Measurements from ENCODE around the gene PCGF3.
"Not testable (repeated sequence)": the region's sequence is repeated elsewhere in the genome, so short reads cannot be mapped to it uniquely, and the experiment has no call there.

Gene PCGF3

DNA sequence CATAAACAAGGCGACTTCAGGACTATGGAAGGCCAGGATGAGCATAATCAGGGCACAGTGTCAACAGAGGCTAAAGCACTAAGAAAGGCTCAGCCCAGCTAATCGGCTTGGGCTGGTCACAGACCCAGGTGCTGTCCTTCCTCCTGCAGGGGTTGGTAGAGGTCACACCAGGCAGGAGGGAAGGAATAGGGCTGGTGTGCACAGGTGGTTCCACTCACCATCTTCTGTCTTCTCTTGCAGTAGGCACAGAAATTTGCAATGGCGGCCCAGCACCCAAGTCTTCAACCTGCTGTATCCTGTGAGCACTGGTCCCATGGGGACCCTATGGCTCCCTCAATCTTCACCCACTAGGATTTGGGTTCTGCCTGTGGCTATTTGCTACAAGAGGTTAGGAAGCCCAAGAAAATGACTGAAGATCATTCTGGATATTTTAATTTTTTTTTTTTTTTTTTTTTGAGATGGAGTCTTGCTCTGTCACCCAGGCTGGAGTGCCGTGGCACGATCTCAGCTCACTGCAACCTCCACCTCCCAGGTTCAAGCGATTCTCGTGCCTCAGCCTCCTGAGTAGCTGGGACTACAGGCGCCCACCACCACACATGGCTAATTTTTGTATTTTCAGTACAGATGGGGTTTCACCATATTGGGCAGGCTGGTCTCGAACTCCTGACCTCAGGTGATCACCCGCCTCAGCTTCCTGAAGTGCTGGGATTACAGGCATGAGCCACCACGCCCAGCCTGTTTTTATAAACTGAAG lies 35.6 kb upstream of the PCGF3 start:
- DNase-seq: not testable (repeated sequence)

DNA sequence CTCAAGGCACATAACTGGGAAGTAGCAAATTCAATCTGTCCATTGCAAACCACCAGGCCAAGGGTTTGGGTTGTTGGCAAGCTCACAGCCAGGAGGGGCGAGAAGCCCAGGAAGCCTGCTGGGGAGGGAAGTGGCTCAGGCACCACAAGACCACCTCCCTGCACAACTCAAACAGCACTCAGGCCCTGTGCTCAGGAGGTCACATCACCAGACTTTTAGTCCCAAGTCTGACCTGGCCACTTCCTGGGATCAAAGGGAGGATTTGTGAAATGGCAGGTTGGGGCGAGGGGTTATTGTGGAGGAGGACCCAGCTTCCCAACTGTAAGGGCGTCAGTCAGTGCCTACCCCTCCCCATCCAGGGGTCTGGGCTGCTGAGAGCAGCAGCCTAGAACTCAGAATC lies 33.9 kb upstream of the PCGF3 start:
- no peak for DNase-seq

DNA sequence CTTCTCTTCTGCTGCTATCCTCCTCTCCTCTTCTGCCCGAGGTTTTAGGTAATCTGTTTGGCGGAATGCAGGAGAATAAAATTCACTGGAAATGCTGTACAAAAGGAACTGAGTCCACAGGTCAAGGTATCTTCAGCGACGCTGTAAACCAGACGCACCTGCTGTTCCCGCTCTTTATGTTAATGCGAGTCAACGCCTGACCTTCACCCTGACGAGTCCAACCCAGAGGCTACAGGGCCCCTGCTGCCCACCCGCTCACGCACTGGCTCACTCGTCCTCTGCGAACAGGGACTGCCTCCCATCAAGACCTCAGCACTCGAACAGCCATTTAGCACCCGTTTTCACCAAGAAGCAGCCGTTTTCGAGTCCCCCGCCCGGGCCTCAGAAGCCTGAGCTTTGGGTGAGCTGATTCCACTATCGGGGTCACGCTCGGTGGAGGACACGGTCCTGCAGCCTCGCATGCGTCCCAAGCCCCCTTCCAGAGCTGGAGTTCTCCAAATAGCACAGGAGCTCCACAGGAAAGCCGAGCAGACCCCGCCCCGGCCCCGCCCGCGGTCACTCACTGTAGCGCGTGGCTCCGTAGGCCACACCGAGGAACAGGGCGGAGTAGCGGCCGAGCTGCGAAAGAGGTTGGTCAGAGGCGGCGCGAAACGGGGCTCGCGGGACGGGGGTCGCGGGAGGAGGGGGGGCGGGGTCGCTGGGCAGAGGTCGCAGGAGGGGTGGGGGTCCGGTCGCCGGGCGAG lies 32.1 kb upstream of the PCGF3 start:
- peak in 1 of 2 experiments; percentile 25 for DNase-seq

DNA sequence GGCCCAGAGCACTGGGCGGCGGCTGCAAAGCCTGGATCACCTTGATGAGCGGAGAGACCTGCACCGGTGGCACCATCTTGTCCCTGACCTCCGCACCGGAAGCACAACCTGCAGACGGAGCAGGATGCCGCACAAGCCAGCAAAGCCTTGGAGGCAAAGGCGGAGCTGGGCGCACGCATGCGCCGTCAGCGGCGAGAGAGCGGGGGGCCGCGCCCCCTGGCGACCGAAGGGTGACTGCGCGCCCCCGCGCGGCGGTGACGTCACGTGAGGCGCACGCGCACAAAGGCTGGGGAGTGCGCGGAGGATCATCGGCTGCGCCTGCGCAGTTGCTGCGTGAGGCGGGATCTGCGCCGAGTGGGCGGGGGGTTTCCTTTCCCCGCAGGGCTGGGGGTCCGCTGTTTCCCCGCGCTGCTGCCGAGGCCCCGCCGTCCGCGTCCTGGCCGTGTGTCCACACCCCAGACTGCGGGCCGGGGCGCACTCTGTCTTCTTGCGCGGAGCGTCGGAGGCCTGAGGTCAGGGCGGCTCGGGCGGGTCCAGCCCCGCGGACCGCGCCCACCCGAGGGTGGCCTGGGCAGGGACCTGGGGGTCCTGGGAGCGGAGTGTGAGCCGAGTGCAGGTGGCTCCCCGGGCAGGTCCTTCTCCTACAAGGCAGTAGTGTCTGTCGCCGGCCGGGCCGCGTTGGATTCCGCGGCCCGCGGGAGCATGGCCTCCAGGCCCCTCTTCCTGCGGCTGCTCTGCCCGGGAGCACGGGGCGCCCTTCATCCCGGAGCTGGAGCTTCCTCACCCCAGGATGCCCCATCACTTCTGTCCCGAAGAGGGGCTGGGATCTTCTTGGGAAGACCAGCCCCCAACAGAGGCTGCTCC lies 31.2 kb upstream of the PCGF3 start, which contains the start of the genes ATP5ME and MYL5:
TSS of gene ATP5ME (minus strand) at position 105 of the 864 bp plus-strand sequence. CDS start at position 76, 29 bp downstream.
TSS of gene MYL5 (plus strand) at position 371 of the 864 bp plus-strand sequence. CDS start 3,485 bp downstream, outside the sequence.
- peak; percentile 95 to 97 for DNase-seq

DNA sequence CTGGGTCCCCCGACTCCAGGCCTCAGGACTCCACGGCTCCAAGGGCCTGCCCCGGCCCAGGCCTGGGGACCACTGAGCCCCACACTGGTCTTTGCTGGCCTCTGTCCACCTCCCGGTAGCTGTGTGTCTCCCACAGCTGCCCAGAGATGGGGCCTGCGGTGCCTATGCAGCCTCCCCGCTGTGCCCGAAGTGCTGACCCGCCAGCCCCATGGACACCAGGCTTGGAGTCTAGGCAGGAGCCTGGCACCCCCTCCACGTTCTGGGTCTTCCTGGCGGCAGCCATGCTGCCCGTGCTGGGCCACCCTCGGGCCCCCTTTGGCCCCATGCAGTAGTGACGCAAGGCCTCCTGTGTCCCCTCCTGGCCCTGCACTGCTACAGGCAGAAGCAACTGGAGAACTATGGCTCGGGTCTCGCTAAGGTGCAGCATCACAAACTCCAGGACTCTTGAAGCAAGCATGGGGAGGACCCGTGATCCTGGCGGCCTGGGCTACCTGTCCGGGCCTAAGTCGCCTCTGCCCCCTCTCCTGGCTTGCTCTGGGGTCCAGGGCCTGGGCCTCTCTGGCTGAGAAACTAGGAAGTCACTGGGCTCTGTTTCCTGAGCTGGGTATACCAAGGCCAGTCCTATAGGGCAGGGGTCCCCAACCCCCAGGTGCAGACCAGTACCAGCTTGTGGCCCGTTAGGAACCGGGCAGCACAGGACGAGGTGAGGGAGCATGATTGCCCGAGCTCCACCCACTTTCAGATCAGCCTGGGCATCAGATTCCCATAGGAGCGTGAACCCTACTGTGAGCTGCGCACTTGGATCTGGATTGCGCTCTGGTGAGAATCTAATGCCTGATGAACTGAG lies 30.4 kb upstream of the PCGF3 start:
- DNase-seq: no peak

DNA sequence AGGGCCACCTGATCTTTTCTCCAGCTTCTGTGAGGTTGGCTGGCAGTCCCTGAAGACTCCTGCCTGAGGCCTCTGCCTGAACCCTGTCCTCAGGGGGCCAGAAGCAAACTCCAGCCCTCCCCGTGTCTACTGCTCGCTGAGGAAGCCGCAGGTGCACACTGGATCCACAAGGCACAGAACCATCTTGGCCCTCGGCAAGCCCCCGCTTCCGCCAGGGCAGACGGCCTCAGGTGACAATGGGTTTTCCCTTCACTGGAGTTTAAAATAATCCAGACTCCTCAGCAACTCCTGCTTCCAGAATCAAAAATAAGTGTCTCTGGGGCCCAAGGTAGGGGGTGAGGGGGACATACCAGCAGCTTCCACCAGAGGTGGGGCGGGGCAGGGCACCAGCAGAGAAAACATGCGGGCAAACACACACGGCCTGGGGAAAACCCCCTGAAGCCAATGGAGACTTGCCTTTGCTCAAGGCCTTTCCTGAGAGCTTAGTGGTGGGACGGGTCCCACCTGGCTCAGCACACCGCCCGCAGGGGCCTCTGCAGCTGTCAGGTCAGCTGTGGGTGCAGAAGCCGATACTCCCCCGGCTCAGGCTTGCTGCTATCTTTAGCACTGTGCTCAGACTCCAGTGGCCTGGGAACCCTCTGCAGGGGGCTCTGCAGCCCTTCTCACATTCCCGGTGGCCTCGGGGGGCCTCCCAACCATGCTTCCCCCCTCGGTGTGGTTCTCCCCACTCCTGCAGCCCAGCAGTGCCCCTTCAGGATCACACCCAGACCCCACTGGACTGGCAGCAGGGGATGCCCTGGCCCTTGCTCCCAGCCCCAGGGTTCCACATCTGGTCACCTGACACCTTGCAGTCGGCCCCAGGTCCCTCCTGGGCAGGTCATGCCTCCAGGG lies 29.4 kb upstream of the PCGF3 start:
- no peak for DNase-seq

DNA sequence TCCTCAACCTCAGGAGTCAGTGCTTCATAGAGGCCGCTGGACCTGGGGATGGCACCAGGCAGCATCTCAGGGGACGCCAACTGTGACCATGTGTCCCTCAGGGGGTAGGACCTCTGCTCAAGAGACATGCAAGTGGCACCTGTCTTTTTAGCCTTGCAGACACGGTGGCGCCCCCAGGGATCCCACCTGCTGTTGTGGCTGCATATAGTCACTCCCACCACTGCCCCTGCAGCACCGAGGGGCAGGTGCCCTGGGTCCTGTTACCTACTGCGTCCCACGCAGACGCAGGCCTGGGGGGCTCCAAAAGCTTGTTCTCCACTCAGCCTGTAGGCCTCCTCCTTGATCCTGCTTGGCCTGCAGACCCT lies 28.8 kb upstream of the PCGF3 start:
- DNase-seq: no peak

DNA sequence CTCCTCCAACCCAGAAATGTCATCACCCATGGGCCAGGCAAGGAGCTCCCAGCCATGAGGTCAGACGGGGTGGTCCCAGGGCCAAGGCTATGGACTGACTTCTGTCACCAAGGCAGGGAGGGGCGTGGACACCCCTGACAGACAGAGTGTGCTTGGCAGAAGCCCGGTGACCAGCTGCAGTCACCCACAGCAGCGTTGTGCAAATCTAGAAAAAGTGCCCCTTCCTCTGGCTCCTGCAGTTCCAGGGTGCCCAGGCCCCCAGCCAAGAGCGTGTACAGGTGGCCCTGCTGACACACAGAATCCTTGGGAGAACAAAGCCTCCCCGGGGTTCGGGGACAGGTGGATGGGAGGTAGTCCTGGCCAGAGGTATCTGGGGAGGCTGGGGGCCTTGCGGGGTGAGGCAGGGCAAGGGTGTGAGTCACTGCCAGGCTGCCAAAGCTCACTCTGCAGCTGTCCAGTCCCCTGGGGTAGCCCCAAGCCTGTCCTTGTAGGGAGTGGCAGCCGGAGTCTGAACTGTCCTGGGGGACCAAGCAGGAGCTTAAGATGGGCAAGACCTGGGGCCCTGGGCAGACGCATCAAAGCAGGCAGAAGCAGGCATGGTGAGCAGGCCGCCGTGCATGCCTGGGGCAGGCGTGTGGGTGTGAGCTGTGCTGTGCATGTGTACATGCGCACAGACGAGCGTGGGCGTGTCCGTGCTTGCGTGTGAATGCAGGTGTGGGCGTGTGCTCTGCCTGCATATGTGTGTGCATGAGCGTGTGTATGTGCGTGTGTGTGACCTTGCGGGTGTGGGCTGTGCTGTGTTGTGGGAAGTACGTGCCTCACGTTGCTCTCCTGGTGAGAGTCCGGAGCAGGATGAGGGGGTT lies 28.0 kb upstream of the PCGF3 start:
- DNase-seq: peak in 1 of 2 experiments; percentile 47

DNA sequence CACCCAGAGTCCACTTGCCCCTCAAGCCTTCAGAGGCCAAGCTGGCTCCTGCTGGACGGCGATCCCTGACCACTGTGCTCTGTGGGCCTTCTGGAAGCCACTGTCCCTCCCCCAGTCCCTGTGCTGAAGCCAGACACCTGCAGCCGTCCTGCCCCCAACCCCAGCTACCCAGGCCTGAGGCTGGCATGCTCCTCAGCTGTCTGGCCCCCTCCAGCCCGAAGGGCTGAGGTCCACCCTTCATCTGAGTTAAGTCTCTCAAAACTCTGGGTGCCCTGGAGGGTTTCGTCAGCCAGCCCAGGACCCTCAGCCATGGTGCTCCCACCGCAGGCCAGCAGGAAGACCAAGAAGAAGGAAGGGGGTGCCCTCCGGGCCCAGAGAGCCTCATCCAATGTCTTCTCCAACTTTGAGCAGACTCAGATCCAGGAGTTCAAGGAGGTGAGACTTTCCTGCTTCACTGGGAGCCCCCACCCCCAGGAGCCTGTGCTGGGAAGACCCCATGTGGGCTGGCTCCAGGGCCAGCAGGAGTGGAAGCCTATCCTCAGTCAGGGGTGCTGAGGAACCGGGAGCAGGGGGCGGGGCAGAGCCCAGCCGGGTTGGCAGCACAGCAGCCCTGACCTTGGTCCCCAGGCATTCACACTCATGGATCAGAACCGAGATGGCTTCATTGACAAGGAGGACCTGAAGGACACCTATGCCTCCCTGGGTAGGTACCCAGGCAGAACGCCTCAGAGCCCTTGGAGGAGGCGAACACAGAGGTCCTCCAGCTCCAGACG lies 27.1 kb upstream of the PCGF3 start:
- no peak for DNase-seq

DNA sequence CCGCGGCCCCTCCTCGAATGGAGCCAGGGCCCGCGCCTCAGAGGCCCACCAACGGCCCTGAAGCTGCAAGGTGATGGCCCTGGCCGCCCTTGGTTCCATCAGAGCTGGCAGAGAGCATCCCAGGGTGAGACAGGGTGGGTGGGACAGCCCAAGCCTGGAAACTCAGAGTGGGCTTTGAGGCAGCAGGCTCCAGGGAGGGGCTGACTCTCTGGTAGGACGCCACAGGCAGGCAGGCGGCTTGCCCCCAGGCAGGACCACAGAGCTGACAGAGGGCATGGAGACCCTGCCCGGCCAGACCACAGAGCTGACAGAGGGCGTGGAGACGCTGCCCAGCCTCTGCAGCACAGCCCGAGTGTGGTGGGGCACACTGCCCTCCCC lies 26.5 kb upstream of the PCGF3 start:
- no peak for DNase-seq

DNA sequence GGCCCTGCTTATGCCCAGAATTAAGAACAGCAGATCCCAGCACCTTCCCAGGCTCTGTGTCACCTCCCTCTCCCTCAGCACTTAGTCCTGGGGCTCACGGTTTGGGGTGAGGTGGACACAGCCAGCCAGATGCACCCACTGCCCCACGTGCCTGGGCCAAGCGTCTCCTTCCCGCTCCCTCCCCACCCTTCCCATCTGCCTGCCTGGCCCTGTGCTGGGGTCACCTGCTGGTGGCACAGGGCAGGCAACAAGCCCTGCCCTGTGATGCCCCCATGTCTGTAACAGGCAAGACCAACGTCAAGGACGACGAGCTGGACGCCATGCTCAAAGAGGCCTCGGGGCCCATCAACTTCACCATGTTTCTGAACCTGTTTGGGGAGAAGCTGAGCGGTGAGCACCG lies 26.0 kb upstream of the PCGF3 start:
- DNase-seq: no peak

DNA sequence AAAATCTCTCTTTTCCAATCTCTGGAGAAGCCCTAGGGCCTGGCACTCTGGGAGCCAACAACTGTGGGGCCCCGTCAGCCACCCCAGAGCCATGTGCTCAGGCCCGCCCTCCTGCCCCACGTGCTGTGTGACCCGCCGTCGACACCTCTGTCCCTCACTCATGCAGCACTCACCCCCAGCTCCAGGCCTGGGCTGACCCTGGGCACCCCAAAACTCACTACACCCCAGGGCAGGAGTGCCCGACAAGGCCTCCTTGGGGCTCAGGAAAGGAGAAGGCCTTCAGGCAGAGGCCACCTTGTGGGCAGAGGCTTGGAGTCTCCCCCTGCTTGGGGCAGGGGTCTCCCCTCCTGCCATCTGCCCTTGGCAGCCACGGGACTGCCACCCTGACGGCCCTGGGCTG lies 25.5 kb upstream of the PCGF3 start:
- no peak for DNase-seq

DNA sequence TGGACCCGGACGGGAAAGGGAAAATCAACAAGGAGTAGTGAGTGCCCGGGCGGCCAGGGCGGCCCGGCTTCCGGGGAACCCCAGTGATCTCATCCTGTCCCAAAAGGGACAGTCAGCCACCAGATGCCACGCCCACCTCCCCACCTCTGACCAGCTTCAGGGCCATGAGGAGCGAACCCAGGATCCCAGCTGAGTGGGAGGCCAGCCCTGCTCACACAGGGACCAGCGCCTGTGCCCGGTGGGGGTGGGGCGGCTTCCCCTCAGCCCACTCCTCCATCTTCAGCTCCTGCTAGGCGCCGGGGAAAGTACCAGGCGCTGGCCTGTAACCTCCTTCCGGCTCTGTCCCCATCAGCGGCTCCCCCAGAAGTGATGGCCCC lies 25.1 kb upstream of the PCGF3 start:
- no peak for DNase-seq

DNA sequence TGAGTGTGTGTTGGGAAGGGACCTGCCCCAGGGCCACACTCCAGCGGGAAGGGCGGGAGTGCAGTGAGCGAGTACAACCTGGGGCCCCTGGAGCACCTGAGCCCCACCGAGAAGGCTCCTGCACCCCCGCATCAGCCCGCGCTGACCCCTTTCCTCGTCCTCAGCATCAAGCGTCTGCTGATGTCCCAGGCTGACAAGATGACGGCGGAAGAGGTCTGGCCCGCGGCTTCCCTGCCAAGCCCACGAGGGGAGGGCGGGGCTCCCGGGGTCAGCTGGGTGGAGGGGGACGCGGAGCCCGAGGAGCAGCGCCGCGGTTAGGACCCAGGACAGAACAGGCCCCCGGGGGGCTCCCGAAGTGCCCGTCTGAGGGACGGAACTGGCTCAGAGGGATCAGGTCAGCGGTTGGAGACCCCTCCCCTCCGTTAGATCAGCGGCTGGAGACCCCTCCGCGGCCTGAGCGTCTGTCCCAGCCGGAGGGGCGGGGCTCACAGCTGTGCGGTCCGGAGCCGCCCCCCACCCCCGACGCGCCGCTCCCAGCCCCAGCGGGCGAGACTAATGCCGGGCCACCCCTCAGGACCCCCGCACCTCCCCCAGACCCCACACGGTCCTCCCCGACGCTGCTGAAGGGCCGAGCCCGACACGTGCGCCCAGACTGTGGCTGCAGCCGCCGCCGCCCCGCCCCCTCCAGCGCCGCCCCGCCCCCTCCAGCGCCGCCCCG lies 24.5 kb upstream of the PCGF3 start:
- DNase-seq: no peak

DNA sequence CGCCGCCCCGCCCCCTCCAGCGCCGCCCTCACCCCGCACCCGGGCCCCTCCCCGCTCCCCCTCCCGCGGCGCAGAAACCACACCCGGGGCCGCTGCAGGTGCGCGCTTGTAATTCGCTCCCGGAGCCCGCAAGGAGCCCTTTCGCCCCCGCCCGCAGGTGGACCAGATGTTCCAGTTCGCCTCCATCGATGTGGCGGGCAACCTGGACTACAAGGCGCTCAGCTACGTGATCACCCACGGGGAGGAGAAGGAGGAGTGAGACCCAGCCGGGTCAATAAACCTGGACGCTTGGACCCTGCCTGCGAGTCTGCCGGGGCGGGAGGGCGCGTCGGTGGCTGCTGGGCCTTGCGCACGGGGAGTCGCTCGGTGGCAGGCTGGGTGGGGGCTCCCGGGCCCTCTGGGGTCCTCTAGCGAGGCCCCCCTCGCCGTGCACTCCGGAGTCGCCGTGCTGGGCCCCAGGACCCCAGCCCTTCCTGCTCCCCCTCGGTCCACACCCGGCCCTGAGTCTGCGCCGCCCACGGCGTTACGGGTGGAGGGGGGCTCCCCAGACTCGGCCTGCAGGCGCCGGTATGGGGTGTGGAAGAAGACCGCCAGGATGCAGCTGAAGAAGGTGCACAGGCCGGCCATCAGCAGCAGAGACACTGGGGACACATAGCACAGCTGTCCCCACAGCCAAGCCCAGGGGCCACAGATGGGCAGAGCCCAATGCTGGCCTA lies 23.7 kb upstream of the PCGF3 start:
- DNase-seq: peak; percentile 75 to 79

DNA sequence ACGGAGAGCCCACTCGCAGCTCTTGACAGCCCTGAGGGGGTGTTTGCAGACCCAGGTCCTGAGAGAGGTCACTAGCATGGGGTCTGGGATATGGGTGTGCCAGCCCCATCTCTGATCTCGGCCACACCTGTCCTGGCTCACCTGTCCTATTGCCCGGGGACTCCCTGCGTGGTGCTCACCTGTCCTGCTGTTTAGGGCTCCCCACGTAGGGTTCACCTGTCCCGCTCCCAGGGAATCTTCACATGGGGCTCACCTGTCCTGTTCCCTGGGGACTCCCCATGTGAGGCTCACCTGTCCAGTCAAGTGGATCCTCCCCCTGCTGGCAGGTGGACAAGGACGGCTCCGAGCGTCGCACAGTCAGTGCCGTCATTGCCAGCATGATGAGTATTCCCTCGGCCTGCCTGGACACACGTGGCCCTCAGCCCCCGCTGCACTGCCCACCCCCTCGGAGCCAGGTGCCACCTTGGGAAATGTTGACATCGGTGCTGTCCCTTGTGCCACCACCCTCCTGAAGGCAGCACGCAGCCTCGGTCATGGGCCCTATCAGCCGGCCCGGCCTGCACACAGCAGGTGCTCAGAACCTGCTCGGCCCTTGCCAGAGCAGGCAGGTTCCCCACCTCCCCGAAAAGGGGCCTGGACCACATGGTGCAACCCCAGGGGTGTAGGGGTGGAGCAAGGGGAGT lies 23.0 kb upstream of the PCGF3 start:
- peak; percentile 18 to 54 for DNase-seq

DNA sequence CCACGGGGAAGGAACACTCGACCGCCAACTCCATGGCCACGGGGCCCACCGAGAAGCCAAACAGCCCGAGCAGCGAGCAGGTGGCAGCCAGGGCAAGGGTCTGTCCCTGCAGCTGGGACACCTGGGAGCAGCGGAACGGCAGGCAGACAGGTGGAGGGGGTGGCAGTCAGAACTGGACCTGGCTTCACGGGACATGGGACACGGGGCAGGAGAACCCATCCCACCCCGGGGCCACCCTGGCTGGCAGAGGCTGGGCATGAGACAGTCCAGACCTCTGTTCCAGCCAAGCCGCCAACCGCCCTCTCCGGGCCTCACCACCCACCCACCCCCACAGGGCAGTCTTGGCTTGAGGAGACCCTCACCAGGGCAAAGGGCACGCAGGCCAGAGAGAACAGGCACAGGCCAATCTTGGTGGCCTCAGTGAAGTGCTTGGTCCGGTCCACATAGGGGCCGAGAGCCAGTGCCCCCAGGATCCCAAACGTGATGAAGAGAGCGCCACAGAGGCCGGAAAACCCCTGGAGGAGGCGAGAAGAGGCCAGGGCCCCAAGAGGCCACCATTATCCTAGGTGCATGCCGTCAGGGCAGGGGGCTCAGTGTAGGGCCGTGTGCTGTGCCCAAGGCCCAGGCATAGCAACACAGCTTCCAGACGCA lies 22.3 kb upstream of the PCGF3 start:
- no peak for DNase-seq
